NCI-H510A treated with DMSO at 0.1 percent for 48 hours (cell line): Measurements from ENCODE around the gene ZNF821.
"Not testable (repeated sequence)": the region's sequence is repeated elsewhere in the genome, so short reads cannot be mapped to it uniquely, and the experiment has no call there.

Source experiments
- DNase-seq: peaks from one replicate; lab custom pipeline; 2025; lab: John Stamatoyannopoulos, UW

ZNF821 gene

DNA sequence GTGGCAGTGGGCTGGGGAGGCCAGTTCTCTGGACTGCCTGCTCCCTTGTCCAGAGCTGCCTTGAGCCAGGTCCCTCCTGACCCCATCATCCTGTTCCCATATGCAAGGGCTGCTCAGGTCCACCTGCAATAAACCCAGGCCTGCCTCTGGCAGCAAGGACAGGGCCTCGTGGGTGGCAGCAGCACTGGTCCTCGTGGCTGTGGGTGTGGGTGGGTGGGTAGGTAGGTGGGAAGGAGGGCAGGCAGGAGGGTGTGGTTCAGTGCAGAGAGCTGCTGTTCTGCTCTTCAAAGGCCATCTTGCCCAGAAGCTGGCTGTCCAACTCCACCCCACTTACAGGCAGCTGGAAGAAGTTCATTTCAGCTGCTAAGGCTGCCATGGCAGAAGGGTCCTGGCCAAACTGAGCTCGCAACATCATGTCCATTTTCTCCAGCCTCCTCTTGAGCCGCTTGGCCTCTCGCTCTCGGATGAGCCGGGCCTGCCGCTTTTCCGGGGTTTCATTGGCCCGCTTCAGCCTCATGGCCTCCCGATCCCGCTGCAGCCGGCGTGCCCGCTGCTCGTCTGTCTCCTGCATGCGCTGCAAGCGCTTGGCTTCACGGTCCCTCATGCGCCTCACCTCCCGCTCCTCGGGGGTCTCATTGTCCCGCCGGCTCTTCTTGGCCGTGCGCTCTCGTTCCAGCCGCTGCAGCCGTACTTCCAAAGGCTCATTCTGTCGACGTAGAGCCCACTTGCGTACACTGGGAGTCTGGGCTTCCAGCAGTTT is 24.0 kb downstream of the ZNF821 start:
- no peak for DNase-seq

DNA sequence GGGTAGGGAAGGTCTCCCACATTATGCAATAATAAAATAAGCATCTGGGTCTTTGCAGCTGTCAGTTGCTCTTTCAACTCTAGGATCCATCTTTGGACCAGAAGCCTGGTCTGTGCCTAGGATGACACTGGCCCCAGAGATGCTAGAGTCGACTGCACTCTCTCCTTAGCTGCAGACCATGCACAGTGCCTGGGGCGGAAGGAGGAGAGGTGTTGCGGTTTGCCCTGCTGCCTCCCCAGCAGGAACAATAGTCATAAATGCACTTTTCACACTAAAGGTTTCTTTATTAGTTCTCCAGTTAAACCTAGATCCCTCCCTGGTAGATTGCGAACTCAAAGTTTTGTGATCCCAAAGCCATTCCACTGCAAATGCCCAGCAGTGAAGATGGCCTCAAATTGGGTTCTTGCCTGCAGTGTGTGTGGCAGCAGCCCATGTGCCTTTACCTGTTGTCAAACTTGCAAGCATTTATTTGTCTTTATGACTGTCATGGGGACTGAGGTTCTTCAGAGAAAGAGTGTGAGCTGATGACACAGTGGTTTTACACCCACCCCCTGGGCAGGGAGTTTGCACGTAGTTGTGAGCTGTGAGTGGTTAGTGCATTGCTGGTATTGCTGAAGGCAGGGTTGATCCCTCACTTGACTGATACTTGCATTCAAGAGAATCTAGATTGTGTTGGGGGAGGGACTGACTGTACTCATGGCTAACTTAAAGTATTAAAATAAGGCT is 27.9 kb downstream of the ZNF821 start:
- no peak for DNase-seq

GRCh38 chr16:71854369-71854948 is 29.5 kb downstream of the ZNF821 start:
- DNase-seq: no peak

GRCh38 chr16:71853413-71853812 is 30.6 kb downstream of the ZNF821 start:
- DNase-seq: no peak

- DNase-seq: no peak
Observed at GRCh38 chr16:71852561-71852960, 31.4 kb downstream of the ZNF821 start.

GRCh38 chr16:71852158-71852557 is 31.8 kb downstream of the ZNF821 start:
- no peak for DNase-seq

- DNase-seq: no peak
Observed at GRCh38 chr16:71851746-71852145, 32.2 kb downstream of the ZNF821 start.

DNA sequence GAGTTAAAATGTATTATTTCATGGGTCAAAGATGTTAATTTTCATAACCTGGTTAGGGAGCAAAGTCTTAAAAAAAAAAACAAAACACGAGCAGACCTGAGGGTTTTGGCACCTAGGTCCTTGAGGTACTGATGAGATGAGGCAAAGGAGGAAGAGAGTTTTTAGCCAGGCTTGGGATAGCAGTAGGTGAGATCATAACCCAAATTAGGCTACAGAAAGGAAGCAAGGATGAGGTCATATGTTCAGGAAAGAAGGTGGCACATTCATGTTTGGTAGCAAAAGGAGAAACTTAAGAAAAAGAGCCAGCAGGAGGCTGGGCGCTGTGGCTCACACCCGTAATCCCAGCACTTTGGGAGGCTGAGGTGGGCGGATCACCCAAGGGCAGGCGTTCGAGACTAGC is 35.4 kb downstream of the ZNF821 start:
- DNase-seq: no peak

- no peak for DNase-seq
Observed at GRCh38 chr16:71847096-71847495, 36.9 kb downstream of the ZNF821 start.

DNA sequence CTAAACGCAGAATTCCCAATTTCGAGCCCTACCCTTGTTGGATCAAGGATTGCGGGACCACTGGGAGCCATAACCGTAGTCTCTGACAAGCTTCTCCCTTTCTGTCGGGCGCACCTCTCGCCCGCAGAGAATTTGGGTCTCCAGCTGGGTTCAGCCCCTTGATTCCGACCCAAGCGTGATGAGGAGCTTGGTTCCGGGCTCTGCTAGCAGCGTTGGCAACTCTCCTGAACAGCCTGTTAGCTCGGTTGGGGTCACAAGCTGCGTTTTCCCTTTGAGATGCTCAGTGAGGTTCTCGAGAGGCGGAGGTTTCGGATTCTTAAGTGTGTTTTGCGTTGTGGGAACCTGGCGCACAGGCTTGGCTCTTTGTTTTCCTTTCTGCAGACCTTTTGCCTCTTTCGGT is 37.6 kb downstream of the ZNF821 start:
- DNase-seq: no peak

GRCh38 chr16:71845639-71846430 is 38.1 kb downstream of the ZNF821 start, which contains the start of gene ATXN1L:
Gene ATXN1L, plus strand, starts transcription at chr16:71845976. Its CDS starts 3,765 bp downstream, at chr16:71849741.
- peak; percentile 60 for DNase-seq

DNA sequence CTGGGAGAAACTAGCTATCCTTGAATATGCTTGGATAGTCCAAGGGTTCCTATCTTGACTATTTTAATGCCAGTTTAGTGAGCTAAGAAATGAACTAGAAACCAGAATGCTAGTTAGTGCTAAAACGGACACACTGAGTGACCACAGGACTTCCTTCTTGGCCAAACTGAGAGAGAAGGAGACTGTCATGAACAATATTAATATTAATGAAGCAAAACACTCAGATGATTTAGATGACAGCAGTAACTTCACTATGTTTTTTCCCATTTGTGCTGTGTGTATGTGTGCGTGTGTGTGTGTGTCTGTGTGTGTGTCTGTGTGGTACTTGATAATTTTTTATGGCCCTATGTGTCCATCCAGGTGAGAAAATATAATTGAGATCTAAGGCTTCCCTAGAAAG is 40.4 kb downstream of the ZNF821 start:
- no peak for DNase-seq

- DNase-seq: no peak
Observed at GRCh38 chr16:71840052-71840451, 43.9 kb downstream of the ZNF821 start.

GRCh38 chr16:71837150-71837549 is 46.8 kb downstream of the ZNF821 start:
- DNase-seq: no peak

- DNase-seq: no peak
Observed at GRCh38 chr16:71834291-71834690, 49.7 kb downstream of the ZNF821 start.

DNA sequence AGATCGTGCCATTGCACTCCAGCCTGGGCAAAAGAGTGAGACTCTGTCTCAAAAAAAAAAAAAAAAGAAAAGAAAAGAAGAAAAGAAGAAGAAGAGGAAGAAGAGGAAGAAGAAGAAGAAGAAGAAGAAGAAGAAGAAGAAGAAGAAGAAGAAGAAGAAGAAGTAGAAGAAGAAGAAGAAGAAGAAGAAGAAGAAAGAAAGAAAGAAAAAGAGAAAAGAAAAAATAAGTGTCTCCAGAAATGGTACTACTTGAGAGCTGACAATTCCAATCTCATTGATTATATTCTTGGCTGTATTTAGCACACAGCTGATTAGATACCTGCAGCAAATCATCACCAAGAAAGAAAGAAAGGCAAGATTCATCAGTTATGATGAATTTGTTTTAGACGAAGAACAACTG is 51.9 kb downstream of the ZNF821 start:
- DNase-seq: not testable (repeated sequence)

DNA sequence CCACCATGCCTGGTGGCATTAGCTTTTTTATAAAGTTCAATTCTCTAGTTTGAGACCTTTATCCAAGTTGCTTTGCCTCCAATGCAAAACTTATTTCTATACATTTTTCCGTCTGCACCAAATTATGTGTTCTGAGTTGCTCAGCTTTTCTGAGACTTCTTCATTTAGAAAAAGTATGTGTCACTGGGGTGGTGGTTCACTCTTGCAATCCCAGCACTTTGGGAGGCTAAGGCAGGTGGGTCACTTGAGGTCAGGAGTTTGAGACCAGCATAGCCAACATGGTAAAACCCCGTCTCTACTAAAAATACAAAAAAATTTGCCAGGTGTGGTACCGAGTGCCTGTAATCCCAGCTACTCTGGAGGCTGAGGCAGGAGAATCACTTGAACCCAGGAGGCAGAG is 52.3 kb downstream of the ZNF821 start:
- DNase-seq: not testable (repeated sequence)

GRCh38 chr16:71830359-71830758 is 53.6 kb downstream of the ZNF821 start:
- no peak for DNase-seq

DNA sequence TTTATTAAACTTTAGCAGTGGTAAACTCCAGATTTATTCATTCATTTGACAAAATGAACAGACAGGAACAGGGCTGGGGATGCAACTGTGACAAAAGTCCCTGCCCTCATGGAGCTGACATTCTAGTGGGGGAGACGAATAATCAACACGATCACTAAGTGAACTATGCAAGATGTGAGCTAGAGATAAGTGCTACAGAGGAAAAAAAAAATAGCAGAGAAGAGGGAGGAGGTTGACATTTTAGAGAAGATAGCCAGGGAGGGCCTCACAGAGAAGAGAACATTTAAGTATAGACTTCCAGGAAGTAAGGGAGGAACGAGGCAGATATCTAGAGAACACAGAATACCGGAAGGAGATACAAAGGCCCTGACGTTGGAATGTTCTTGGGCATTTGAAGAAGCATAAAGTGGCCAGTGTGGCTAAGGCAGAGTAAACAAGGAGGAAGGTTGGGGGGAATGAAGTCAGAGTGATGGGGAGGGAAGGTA is 57.4 kb downstream of the ZNF821 start:
- no peak for DNase-seq

DNA sequence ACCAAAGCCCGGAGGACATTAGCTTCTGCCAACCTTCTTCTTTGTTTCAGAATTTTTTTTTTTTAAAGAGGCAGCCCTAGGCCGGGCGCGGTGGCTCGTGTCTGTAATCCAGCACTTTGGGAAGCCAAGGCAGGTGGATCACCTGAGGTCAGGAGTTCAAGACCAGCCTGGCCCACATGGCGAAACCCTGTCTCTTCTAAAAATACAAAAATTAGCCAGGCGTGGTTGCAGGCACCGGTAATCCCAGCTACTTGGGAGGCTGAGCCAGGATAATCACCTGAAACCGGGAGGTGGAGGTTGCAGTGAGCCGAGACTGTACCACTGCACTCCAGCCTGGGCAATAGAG is 66.9 kb downstream of the ZNF821 start:
- not testable (repeated sequence) for DNase-seq

DNA sequence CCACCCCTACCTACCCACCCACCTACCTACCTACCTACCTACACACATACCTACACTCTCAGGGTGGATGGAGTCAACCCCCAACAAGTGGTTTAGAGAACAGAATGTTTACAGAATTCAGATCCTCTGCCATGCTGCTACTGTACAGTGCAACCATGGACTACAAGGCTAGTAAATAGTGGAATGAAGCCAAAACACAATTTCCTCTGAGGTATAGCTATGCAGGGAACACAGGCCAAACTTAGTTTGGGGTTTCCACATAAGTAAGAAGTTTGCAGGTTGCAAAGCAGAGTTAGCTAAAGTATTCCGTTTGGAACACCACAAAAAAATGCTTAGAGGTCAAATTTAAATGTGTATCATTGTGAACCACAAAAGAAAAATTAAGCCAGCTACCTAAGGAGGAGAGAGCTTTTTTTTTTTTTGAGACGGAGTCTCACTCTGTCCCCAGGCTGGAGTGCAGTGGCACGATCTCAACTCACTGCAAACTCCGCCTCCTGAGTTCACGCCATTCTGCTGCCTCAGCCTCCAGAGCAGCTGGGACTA is 72.7 kb downstream of the ZNF821 start:
- no peak for DNase-seq

DNA sequence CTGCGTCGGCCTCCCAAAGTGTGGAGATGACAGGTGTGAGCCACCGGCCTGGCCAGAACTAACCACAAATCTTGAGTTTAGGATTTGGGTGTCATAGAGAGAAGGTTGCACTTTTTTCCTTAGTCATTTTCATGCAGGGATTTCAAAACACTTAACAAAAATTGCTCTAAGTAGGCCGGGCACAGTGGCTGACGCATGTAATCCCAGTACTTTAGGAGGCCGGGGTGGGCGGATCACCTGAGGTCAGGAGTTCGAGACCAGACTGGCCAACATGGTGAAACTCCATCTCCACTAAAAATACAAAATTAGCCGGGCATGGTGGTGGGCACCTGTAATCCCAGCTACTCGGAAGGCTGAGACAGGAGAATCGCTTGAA is 73.8 kb downstream of the ZNF821 start:
- not testable (repeated sequence) for DNase-seq
